Measurements from ENCODE around the gene VWA8. TPM values are rescaled to one million over a fixed set of nuclear protein-coding genes. Genes with fewer than 3 reads are reported as not detected.

VWA8 gene
- total and polyA plus RNA-seq, 2 of the 13 experiments (the other 11 are each of a cell fraction or from before 2014, with no cell fraction given), result 9.1 to 17.3 TPM

GRCh38 chr13:41562083-41562482, 398.8 kb downstream of the VWA8 start:
- ChIA-PET POLR2A (no interaction called here), CTCF (ENCODE audit: low intra/inter-chr PET ratio, low total read pairs) (no interaction called here)
- Histone ChIP-seq H3K27ac (ENCODE audit: extremely low read length, insufficient read depth, low read length) (no peak overlapping the region), H3K4me1 (ENCODE audit: insufficient read depth, low read length) (peaks cover 50% of the 10 kb centered on the region), H3K79me2 (ENCODE audit: insufficient read depth, low read length) (no peaks in the 10 kb centered on the region), H3K36me3 (replicated peaks in 1 of 2; ENCODE audit: control insufficient read depth in 1 of 2, insufficient read depth in 2 of 2, low read length in 2 of 2) (0 out of 5 replicates have a peak, but pooled peaks cover 0 to 5% of the 10 kb centered on the region in 2 experiments), H2AFZ (ENCODE audit: low read length) (no peak overlapping the region), H3K9me3 (ENCODE audit: low read length) (no peaks in the 10 kb centered on the region), H4K20me1 (ENCODE audit: insufficient read depth, low read length) (no peaks in the 10 kb centered on the region), H3K4me3 (replicated peaks in 1 of 3; ENCODE audit: insufficient read depth in 1 of 3, low read depth in 2 of 3, low read length in 3 of 3) (no peak overlapping the region), H3K9ac (ENCODE audit: insufficient read depth, low read depth, low read length) (no peak overlapping the region), H3K4me2 (ENCODE audit: low read depth, low read length) (no peak overlapping the region), H3K27me3 (ENCODE audit: control insufficient read depth in 1 of 2, insufficient read depth in 2 of 2, low read length in 2 of 2) (no peaks in the 10 kb centered on the region)
- TF ChIP-seq GFI1 (CRISPR knock-in tag; IDR thresholded peaks at IDR 0.05; ENCODE audit: borderline replicate concordance) (no peak), ELF4 (CRISPR knock-in tag; IDR thresholded peaks at IDR 0.05; ENCODE audit: borderline replicate concordance) (no peak), ISL2 (CRISPR knock-in tag; IDR thresholded peaks at IDR 0.05) (no peak), ZFP90 (CRISPR knock-in tag; IDR thresholded peaks at IDR 0.05; ENCODE audit: borderline replicate concordance) (no peak), CBX2 (IDR thresholded peaks at IDR 0.05; ENCODE audit: low read depth, low read length) (no peak), CBX2 (CRISPR knock-in tag; IDR thresholded peaks at IDR 0.05; ENCODE audit: low read depth) (no peak), ELF1 (CRISPR knock-in tag; IDR thresholded peaks at IDR 0.05) (no peak), EZH2 (conservative IDR thresholded peaks at IDR 0.05; ENCODE audit: low read depth, low read length) (no peak)
- in situ Hi-C loops (cut with HindIII; ENCODE audit: extremely low pct_ligation_motif_present, low pct_unique_long_range_greater_than_20kb) (no loop called here), intact Hi-C loops (cut with micrococcal nuclease; ENCODE audit: unreplicated experiment) (loop anchor here (5.0 kb wide), 1 partner anchor 85 kb away; no protein-coding TSS in a partner anchor)
- BruUV-seq (replicated peaks), result no TSS peak
- DNase-seq (ENCODE audit: low spot score) (no peak), ATAC-seq (no peak), FAIRE-seq (no peak)
- WGBS (ENCODE audit: low lambda C conversion rate), result 79% methylated on average over 7 of the region's 7 CpGs

- WGBS (ENCODE audit: low lambda C conversion rate), result 80% methylated on average over 4 of the region's 4 CpGs
- no peak for TF ChIP-seq ZNF749 (CRISPR knock-in tag; IDR thresholded peaks at IDR 0.05; ENCODE audit: borderline replicate concordance)
- no peak for TF ChIP-seq FOXA3 (CRISPR knock-in tag; IDR thresholded peaks at IDR 0.05)
- in situ Hi-C loops (cut with HindIII; ENCODE audit: extremely low pct_ligation_motif_present, low pct_unique_long_range_greater_than_20kb) (no loop called here), intact Hi-C loops (cut with micrococcal nuclease; ENCODE audit: unreplicated experiment) (loop anchor here (5.0 kb wide), 1 partner anchor 86 kb away; no protein-coding TSS in a partner anchor)
- BruUV-seq (replicated peaks), result no TSS peak
- POLR2A ChIA-PET, result no interaction called here
- Histone ChIP-seq H3K4me3 (replicated peaks in 1 of 3; ENCODE audit: insufficient read depth in 1 of 3, low read depth in 2 of 3, low read length in 3 of 3) (no peak overlapping the region), H3K36me3 (replicated peaks in 1 of 2; ENCODE audit: control insufficient read depth in 1 of 2, insufficient read depth in 2 of 2, low read length in 2 of 2) (0 out of 5 replicates have a peak, but pooled peaks cover 0 to 5% of the 10 kb centered on the region in 2 experiments), H2AFZ (ENCODE audit: low read length) (no peak overlapping the region), H4K20me1 (ENCODE audit: insufficient read depth, low read length) (no peaks in the 10 kb centered on the region), H3K27me3 (ENCODE audit: control insufficient read depth in 1 of 2, insufficient read depth in 2 of 2, low read length in 2 of 2) (no peaks in the 10 kb centered on the region), H3K4me1 (ENCODE audit: insufficient read depth, low read length) (peaks cover 50% of the 10 kb centered on the region), H3K4me2 (ENCODE audit: low read depth, low read length) (no peak overlapping the region), H3K9ac (ENCODE audit: insufficient read depth, low read depth, low read length) (no peak overlapping the region), H3K27ac (ENCODE audit: extremely low read length, insufficient read depth, low read length) (no peak overlapping the region), H3K79me2 (ENCODE audit: insufficient read depth, low read length) (no peaks in the 10 kb centered on the region), H3K9me3 (ENCODE audit: low read length) (no peaks in the 10 kb centered on the region)
- CTCF ChIA-PET (ENCODE audit: low intra/inter-chr PET ratio, low total read pairs), result no interaction called here
- DNase-seq (ENCODE audit: low spot score), result no peak
- ATAC-seq, result no peak
- FAIRE-seq, result no peak
Measured at GRCh38 chr13:41561170-41561569, 399.7 kb downstream of the VWA8 start.
